ENCODE results near the gene SYNPO2.
A peak's percentile ranks its signal among the peaks of the same experiment; 100 is the strongest.

SYNPO2 gene

GRCh38 chr4:118879409-118879808 lies 9.2 kb upstream of the SYNPO2 start:
- DNase-seq: no peak

GRCh38 chr4:118881512-118882146 lies 7.0 kb upstream of the SYNPO2 start:
- DNase-seq: no peak

DNA sequence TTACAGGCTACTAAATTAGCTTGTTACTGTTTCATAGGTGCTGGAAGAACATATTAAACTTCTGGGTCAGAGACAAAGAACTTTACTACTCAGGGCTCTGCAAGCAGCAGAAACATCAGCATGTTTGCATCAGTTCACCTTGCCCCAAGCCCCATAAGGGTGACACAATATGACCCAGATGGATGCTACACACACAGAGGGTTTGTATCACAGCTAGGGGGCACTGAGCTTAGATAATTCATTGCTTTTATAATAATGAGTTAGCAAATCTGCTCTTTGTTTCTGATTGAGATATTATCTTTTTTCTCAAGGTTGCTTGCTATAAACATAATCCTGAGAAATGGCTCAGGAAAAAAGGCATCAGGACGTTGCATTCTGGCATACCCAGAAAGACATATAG lies 4.8 kb upstream of the SYNPO2 start:
- no peak for DNase-seq

GRCh38 chr4:118884716-118885115 lies 3.9 kb upstream of the SYNPO2 start:
- DNase-seq: no peak

- DNase-seq: no peak
These were observed 648 bp downstream of the SYNPO2 start for GRCh38 chr4:118889312-118889691.

- DNase-seq: no peak
These were observed 5.4 kb downstream of the SYNPO2 start for GRCh38 chr4:118894034-118894433.

GRCh38 chr4:118898221-118898620 lies 9.6 kb downstream of the SYNPO2 start:
- DNase-seq: no peak

DNA sequence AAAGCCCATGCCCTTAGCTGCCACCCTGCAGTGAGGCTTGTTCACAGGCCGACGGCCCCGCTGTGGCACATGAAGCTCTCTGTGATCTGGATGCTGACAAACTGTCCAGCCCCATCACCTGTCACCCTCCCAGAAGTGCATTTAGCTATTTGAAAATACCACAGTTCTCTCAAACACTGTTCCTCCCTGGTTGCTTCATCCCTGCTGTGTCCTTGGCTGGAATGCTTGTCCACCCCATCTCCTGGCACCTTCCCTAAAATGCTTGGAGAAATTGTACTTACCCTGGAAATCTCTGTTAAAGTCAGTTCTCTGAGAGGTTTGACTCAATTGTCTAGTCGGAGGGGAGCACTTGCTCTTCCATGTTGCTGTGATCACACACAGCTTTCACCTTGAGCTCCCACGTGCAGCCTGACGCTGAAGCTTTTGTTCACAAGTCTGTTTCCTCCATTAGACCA lies 10.1 kb downstream of the SYNPO2 start:
- no peak for DNase-seq

DNA sequence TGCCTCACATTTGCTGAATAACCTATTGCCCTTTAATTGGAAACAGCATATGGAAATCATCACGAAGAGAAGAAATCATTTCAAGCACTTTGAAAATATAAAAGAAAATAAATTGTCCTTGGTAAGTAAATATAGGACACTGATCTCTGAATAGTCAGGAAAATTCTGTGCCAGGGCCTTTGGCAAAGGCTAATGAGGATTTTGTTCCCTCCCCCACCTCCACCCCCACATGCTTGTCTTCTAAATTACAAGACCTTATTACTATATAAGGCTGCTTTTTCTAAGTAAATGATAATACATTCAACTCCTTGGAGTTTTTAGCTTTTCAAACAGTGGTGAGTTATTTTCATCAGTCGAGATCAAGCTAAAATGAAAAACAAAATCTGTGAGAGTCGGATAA lies 15.8 kb downstream of the SYNPO2 start:
- DNase-seq: no peak

- DNase-seq: peak; percentile 15 to 21
These were observed 16.3 kb downstream of the SYNPO2 start for GRCh38 chr4:118904935-118905334.

DNA sequence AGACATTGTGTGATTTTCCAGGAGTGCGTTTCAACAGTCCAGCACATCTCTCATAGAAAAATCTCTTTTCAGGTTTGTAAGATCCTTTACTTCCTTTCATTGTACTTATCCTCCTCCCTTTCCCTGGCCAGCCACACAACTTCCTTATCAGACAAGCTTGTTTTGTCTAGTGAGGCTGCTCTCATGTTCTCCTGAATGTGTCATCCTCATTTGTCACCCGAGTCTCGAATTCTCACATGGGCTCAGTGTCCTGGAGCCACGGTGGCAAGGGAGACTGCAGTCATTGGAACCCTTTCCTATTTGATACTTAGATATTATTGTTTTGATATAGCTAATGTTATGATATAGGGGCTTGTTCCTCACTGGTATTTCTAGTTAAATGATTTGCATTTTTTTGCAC lies 16.9 kb downstream of the SYNPO2 start:
- no peak for DNase-seq

GRCh38 chr4:118909173-118909956 lies 20.7 kb downstream of the SYNPO2 start:
- DNase-seq: no peak

DNA sequence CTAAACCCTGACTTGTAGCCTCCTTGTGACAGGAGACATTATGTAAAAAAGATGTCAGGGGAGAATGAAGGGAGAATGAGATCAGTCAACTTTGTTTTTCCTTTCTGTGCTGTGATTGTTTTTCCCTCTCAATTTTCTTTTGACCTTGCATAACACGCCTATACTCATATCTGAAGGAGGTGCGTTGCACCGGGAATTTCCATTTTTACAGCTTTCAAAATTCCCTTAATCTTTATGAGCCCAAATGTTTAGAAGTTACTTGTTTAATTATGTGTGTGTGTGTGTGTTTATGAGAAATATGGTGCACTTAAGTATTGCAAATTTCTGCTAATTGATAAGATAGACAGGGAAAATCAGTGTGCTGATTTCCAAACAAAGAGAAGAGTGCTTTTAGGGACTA lies 21.6 kb downstream of the SYNPO2 start:
- peak; percentile 23 to 49 for DNase-seq

GRCh38 chr4:118911238-118911703 lies 22.6 kb downstream of the SYNPO2 start:
- DNase-seq: no peak

DNA sequence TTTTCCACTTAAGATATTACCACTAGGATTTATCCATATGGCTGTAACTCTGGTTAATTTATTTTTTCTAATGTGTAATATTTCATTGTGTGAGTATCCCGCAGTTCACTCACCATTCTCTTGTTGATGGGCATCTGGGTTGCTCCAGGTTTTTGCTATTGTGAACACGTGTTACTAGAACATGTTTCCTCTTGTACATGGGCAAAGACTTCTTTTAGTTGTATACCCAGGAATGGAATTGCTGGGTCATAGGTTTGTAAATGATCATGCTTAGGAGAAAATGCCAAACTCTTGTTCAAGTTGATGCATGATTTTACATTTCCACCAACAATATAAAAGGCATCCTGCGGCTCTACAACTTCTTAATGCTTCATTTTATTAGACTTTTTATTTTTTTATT lies 26.8 kb downstream of the SYNPO2 start:
- no peak for DNase-seq

DNA sequence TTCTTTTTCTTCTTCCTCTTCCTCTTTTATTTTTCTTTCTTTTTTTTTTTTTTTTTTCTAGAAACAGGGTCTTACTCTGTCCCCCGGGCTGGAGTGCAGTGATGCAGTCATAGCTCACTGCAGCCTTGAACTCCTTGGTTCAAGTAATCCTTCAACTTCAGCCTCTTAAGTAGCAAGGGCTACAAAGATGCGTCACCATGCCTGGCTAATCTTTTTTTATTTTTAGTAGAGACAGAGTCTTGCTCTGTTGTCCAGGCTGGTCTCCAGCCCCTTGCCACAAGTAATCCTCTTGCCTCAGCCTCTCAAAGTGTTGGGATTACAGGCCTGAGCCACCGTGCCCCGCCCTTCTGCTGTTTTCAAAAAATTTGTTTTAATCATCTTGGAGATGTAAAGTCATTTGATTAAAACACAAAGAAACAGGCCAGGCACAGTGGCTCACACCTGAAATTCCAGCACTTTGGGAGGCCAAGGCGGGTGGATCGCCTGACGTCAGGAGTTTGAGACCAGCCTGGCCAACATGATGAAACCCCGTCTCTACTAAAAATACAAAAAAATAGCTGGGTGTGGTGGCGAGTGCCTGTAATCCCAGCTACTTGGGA lies 28.1 kb downstream of the SYNPO2 start:
- DNase-seq: no peak

DNA sequence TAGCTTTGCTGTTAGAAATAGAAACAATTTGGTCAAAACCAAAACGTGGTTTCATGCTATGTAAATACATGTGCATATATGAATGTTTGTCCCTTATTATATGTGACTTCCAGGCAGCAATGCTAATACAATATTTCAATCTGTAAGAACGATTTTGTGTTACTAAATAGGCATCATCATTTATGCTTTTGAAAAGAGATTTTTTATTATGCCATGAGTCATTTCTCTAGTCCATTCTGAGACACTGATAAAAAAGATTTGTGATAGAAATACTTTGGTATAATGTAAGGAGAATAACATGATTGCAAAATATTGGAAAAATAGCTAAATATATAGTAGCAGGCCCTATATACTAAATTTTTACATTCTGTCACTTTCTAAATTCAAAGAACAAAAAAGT lies 28.9 kb downstream of the SYNPO2 start:
- no peak for DNase-seq

GRCh38 chr4:118918388-118918787 lies 29.7 kb downstream of the SYNPO2 start:
- no peak for DNase-seq

GRCh38 chr4:118920247-118920646 lies 31.6 kb downstream of the SYNPO2 start:
- DNase-seq: no peak

- no peak for DNase-seq
These were observed 33.1 kb downstream of the SYNPO2 start for GRCh38 chr4:118921786-118922185.

DNA sequence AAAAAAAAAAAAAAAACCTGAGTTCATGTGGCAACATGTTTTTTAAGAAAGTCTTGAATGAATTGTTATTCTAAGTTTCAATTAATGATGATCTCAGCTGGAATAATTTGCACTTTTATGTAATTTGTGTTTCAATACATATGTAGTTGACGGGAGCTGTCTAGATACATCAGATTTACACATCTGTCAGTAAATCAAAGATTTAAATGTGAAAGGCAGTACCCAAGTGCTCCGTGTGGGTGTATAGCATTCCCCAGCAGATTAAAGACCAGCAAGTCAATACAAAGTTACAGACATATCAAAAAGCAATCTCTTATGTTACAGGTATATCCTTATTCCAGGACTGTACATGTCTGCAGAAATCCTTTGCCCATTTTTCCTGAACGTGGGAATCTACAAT lies 35.2 kb downstream of the SYNPO2 start:
- DNase-seq: no peak

DNA sequence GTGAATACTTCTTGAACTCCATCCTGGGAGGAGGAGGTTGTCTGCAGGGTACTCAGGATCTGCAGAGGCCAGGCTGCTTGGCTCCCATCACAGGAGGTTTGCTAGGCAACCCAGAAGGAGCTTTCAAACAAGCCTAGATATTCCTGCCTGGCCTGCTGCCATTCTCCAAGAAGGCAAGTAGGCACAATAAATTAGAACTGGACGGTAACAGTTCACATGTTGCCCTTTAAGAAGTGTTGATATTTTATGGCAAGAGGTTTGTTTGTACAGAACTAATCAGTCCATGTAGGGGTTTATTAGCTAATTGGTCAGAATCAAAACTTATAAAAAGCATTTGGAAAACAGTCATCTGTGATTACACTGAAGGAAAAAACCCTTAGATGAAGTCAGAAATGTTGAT lies 39.3 kb downstream of the SYNPO2 start:
- DNase-seq: no peak

DNA sequence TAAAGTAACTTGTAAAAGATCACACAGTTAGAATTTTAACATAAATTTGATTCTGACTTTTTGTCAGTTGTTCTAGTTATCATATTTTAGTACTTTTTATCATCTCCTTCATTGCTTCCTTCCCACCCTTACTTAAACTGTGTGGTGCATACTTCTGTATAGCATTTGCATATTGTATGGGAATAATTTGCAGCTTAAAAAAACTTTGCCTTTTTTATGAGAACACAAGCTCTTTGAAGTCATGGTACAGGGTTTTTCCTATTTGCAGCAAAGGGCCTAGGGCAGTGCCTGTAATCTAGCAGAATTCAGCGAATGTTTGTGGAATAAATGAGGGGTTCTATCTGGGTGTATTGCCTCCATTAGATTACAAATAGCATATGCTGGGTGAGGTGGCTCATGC lies 41.6 kb downstream of the SYNPO2 start:
- DNase-seq: no peak

DNA sequence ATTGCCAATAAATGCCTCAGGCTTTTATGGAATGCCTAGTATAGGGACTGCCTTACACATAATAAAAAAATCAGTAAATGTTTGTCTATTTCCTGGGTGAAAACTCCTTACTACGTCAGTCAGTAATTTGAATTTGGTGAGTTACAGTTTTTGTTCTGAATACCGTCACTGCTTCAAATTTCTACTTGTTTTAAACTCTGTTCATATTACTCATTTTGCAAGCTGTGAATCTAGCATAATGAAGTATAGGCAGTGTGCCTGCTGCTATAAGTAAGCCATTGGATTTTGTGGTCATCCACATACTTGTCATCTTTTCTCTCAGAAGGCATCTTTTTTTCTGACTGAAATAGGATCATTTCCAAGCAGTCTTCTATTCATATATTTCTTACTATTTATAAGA lies 43.1 kb downstream of the SYNPO2 start:
- no peak for DNase-seq

All from inflammatory macrophage treated with lipopolysaccharide for 1 hour (primary cell).